ENCODE results near the gene CTNNA1. TPM values are rescaled to one million over a fixed set of nuclear protein-coding genes. Genes with fewer than 3 reads are reported as not detected.

Gene CTNNA1
- total RNA-seq, 4 donors from 2014 or later = 239 to 305 (median 277) TPM

DNA sequence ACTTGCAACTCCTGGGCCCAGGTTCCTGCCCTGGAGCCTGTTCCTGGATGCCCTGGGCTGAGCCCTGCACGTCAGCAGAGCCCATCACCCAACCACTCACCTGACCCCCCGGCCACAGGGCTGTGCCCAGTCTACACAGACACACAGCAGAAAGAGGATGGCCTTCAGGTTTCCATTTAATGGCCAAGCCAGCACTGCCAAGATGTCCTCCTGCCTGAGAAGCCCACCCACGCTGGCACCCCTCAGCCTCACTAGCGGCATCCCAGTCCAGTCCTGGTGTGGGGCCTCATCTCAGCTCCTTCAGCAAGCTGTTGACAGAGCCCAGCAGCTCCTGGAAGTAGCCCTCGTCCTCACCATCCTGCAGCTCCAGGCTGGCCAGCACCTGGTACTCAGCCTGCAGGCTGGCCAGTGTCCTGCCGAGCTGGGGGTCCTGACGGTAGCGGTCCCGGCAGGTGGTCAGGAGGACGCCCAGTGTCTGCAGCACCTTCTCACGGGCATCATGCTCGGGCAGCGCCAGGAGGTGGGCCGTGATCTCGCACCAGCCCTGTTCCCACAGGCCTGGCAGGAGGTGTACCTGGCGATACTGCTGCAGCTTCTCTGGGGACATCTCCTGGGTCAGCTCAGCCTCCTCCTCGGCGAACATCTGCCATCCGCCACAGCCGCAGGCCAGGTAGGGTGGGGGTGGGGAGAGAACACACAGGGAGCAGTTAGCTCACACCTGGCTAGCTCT lies 193.8 kb downstream of the CTNNA1 start:
- no peak for TF ChIP-seq CTCF (IDR thresholded peaks at IDR 0.05; ENCODE audit: low read depth)

- no peak for TF ChIP-seq CTCF (IDR thresholded peaks at IDR 0.05; ENCODE audit: low read depth)
Observed at GRCh38 chr5:138947780-138948179, 194.6 kb downstream of the CTNNA1 start.

DNA sequence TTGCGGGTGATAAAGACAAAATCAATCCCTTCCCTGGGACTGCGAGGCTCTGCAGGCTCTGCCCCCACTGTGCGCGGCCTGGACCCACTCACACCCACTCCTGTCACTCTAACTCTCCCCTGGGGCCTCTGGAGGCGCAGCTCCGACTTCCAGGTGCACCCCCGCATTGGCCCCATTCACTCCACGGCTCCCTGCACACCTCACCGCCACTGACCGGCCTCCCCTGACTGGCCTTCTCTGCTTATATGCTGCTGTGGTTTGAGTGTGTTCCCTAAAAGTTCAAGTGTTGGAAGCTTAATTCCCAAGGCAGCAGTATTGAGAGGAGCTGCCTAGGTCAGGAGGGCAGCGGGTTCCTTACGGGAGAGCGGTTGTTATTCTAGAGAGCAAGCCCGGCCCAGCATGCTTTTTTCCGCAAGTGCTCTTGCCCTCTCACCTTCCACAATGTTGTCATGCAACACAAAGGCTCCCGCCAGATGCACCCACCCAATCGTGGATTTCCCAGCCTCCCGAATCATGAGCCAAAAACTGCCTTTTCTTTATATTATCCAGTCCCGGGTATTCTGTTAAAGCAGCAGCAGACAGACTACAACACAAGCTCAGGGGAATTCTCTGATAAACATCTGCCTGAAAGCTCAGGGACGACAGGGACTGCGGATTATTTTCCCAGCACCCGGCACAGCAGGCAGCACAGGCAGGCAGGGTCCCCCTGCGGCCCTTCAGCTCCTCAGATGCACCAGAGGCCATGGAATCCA lies 195.4 kb downstream of the CTNNA1 start:
- no peak for TF ChIP-seq CTCF (IDR thresholded peaks at IDR 0.05; ENCODE audit: low read depth)

DNA sequence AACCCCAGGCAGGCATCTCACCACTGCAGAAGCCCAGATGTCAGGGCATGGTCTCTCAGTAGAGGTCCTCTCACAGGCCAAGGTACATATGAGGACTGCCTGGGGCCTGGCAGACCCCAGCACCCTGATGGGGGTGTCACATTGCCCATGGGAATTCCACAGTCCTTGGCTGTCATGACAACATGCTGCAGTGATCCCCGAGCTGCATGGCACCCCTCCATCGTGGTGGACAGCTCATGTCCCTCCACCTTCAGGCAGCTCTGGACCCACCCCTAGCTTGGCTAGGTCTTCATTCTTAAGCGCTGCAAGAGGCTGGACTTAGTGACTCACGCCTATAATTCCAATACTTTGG lies 196.0 kb downstream of the CTNNA1 start:
- no peak for TF ChIP-seq CTCF (IDR thresholded peaks at IDR 0.05; ENCODE audit: low read depth)

GRCh38 chr5:138949988-138950387 lies 196.8 kb downstream of the CTNNA1 start:
- no peak for TF ChIP-seq CTCF (IDR thresholded peaks at IDR 0.05; ENCODE audit: low read depth)

DNA sequence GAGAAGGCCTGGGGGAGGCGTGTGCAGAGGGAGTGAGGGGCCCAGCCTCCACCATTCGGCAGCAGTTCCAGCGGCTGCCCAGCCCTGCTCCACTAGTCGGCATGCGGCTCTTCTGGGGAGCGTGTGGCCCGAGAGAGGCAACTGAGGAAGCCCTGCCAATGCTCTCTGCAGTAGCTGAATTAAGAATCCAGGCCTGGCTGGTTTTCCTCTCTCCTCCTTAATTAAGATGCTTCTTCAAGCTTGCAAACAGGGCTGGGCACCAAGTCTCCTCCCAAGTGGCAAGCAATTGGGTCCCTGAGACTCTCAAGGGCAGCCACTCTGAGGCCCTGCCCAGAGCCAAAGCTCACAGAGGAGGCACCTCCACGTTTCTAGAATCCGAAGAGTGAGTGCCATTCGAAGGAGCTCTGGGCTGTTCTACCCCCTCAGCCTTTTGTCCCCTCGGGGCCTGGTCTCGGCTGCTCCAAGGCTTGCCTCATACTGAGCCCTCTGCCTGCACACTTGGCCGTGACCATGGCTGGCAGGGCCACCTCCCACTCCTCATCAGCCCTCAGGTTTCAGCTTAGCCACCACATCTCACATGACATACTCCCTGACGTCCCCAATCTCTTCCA lies 197.3 kb downstream of the CTNNA1 start:
- no peak for TF ChIP-seq CTCF (IDR thresholded peaks at IDR 0.05; ENCODE audit: low read depth)
